GM12878 (cell line): ENCODE results near the gene SELENOH. TPM values are rescaled to one million over a fixed set of nuclear protein-coding genes. Genes with fewer than 3 reads are reported as not detected.

Experiments used
- ATAC-seq: fragments of 200-7000 bp; cut with Tn5 transposase; 3 replicates; pipeline ENCODE4 v1.9.1; 2020; ENCODE audit warnings: mild to moderate bottlenecking, moderate library complexity
- BruUV-seq: library from RNA; stranded (reverse); fragments of 400-500 nt; replicated peaks from 2 replicates; lab custom pipeline; 2021; lab: Mats Ljungman, UMichigan
- CTCF ChIA-PET: fragments of 300-600 bp; sonication (Branson Sonifier 250); formaldehyde crosslinking; extraction: SDS; loops from one replicate; lab custom pipeline; 2021; ENCODE audit warnings: inconsistent platforms; lab: Yijun Ruan, JAX
- POLR2A ChIA-PET: fragments of 350-600 bp; formaldehyde crosslinking; extraction: SDS; loops from one replicate; lab custom pipeline; 2021; ENCODE audit warnings: inconsistent platforms; lab: Charles Lee
- RAD21 ChIA-PET: fragments of 300-600 bp; sonication (Branson Sonifier 250); formaldehyde crosslinking; loops from one replicate; lab custom pipeline; 2023; ENCODE audit warnings: antibody characterized with exemption; ENCODE audit not compliant: unreplicated experiment; lab: Charles Lee
- SMC1A ChIA-PET: fragments of 300-600 bp; sonication (Branson Sonifier 250); formaldehyde crosslinking; loops from one replicate; lab custom pipeline; 2023; ENCODE audit not compliant: unreplicated experiment, uncharacterized antibody; lab: Charles Lee
- DNase-seq: peaks from one replicate; pipeline ENCODE4 v3.0.0-alpha.2; 2011; ENCODE audit warnings: low read depth, low spot score
- FAIRE-seq: peaks from 3 replicates; lab custom pipeline; 2011; peaks lifted over from hg19 to GRCh38; lab: Jason Lieb, UNC
- H2AFZ ChIP-seq: 2 replicates; pipeline ENCODE4 v1.6.0; 2011; ENCODE audit warnings: low read depth, low read length, control low read depth; ENCODE audit not compliant: control insufficient read depth
- H3K27ac ChIP-seq: 2 replicates; pipeline ENCODE4 v1.5.1; 2011; ENCODE audit warnings: control low read depth; ENCODE audit not compliant: control insufficient read depth, insufficient read depth
- H3K27me3 ChIP-seq, 2 experiments: replicated peaks in 1 of 2; 2 replicates each; pipeline versions ENCODE4 v1.6.0 to v1.6.1; 2011; ENCODE audit warnings: low read length in 1 of 2; ENCODE audit not compliant: control insufficient read depth in 2 of 2, insufficient read depth in 2 of 2
- H3K36me3 ChIP-seq, 2 experiments: 2 replicates each; pipeline ENCODE4 v1.5.1; 2011; ENCODE audit warnings: low read length in 1 of 2; ENCODE audit not compliant: control insufficient read depth in 2 of 2, insufficient read depth in 2 of 2
- H3K4me1 ChIP-seq: 2 replicates; pipeline ENCODE4 v1.6.1; 2011; ENCODE audit warnings: mild to moderate bottlenecking, low read length, moderate library complexity, mixed read lengths; ENCODE audit not compliant: control insufficient read depth, insufficient read depth
- H3K4me2 ChIP-seq: 2 replicates; pipeline ENCODE4 v1.6.0; 2011; ENCODE audit warnings: control low read depth; ENCODE audit not compliant: control insufficient read depth, insufficient read depth
- H3K4me3 ChIP-seq: fragments of 200-600 bp; sonication (generic); 2 replicates; pipeline ENCODE4 v1.5.1; 2016
- H3K79me2 ChIP-seq: 2 replicates; pipeline ENCODE4 v1.6.0; 2011; ENCODE audit warnings: low read length; ENCODE audit not compliant: control insufficient read depth, insufficient read depth
- H3K9ac ChIP-seq: 2 replicates; pipeline ENCODE4 v1.8.0; 2011; ENCODE audit warnings: low read length, control low read depth, mixed read lengths; ENCODE audit not compliant: control insufficient read depth, insufficient read depth
- H3K9me3 ChIP-seq: replicated peaks from 3 replicates; pipeline ENCODE4 v1.5.1; 2011; ENCODE audit warnings: mild to moderate bottlenecking, low read length; ENCODE audit not compliant: control insufficient read depth, insufficient read depth
- H4K20me1 ChIP-seq: 2 replicates; pipeline ENCODE4 v1.6.0; 2011; ENCODE audit not compliant: control insufficient read depth, insufficient read depth
- CREM ChIP-seq: IDR thresholded peaks from 2 replicates; pipeline ENCODE4 v1.6.1; 2014; ENCODE audit warnings: antibody characterized with exemption, low read depth
- EZH2 ChIP-seq: IDR thresholded peaks from 2 replicates; pipeline ENCODE4 v1.6.1; 2012; ENCODE audit warnings: low read depth, mild to moderate bottlenecking, control low read depth, inconsistent platforms, low read length, borderline replicate concordance; ENCODE audit not compliant: control insufficient read depth
- HSF1 ChIP-seq: fragments of 150-350 bp; IDR thresholded peaks from 2 replicates; pipeline ENCODE4 v1.6.1; 2014; ENCODE audit warnings: mild to moderate bottlenecking, low read depth, low read length
- IKZF2 ChIP-seq, 2 experiments: fragments of 450-650 bp; IDR thresholded peaks; 2 replicates each; pipeline ENCODE4 v1.6.1; 2017; ENCODE audit warnings: mild to moderate bottlenecking in 2 of 2, moderate library complexity in 2 of 2
- LARP7 ChIP-seq: fragments of 450-650 bp; IDR thresholded peaks from 2 replicates; pipeline ENCODE4 v1.6.1; 2017; ENCODE audit warnings: mild to moderate bottlenecking
- MTA3 ChIP-seq: IDR thresholded peaks from 2 replicates; pipeline ENCODE4 v1.6.1; 2012; ENCODE audit warnings: low read length, inconsistent platforms, borderline replicate concordance
- PAX8 ChIP-seq: fragments of 450-650 bp; IDR thresholded peaks from 2 replicates; pipeline ENCODE4 v1.6.1; 2017; ENCODE audit warnings: mild to moderate bottlenecking, moderate library complexity
- POLR2AphosphoS5 ChIP-seq: IDR thresholded peaks from 2 replicates; pipeline ENCODE4 v1.6.1; 2011; ENCODE audit warnings: mild to moderate bottlenecking, low read length, inconsistent platforms
- RAD21 ChIP-seq: IDR thresholded peaks from 2 replicates; pipeline ENCODE4 v1.6.1; 2011; ENCODE audit warnings: mild to moderate bottlenecking, low read depth, low read length, moderate library complexity; ENCODE audit not compliant: insufficient read depth
- RFX5 ChIP-seq: IDR thresholded peaks from 2 replicates; pipeline ENCODE4 v1.6.1; 2011; ENCODE audit warnings: low read depth, low read length, improper control_type of control experiment
- RUNX3 ChIP-seq: IDR thresholded peaks from 2 replicates; pipeline ENCODE4 v1.6.1; 2012; ENCODE audit warnings: low read length, inconsistent platforms
- SRF ChIP-seq, 2 experiments: IDR thresholded peaks; 2 replicates each; pipeline ENCODE4 v1.6.1; 2011; ENCODE audit warnings: low read depth in 2 of 2, low read length in 2 of 2, mild to moderate bottlenecking in 1 of 2, moderate library complexity in 1 of 2
- USF1 ChIP-seq: IDR thresholded peaks from 2 replicates; pipeline ENCODE4 v1.6.1; 2011; ENCODE audit warnings: borderline replicate concordance, low read depth, mild to moderate bottlenecking, moderate library complexity, mixed read lengths, low read length; ENCODE audit not compliant: insufficient read depth; ENCODE audit errors: extremely low read length
- WGBS: methylation state at CpG from one replicate; pipeline ENCODE4 v1.1.6; 2016; ENCODE audit warnings: low lambda C conversion rate; ENCODE audit not compliant: insufficient replicate concordance, insufficient coverage; ENCODE audit errors: missing lambda C conversion rate; 5-methylcytosine and 5-hydroxymethylcytosine counted together
- in situ Hi-C: fragments of 300-500 bp; cut with MboI; formaldehyde crosslinking; loops from 9 replicates; pipeline ENCODE4 v1.14.3; 2018; ENCODE audit warnings: mixed read lengths
- intact Hi-C: fragments of 100-400 bp; cut with micrococcal nuclease; formaldehyde crosslinking; loops from one replicate; pipeline ENCODE4 v1.14.2; 2022; ENCODE audit not compliant: unreplicated experiment
- polyA plus RNA-seq, 11 experiments: library from polyadenylated mRNA; depleted of rRNA in 4 of 11; unstranded in 6 of 11; stranded (reverse) in 5 of 11; fragments of >200 nt; fragmentation: Nextera tagmentation in 4 of 11; fragmentation: Illumina TruSeq in 1 of 11; extraction: Ambion mirVana in 4 of 11; extraction: Trizol in 1 of 11; gene quantifications; 1 replicate in 1 of 11; 2 replicates in 10 of 11; pipeline versions ENCODE4 v1.2.1 to v1.2.3, GENCODE V29; 2011 to 2016; ENCODE audit warnings: inconsistent platforms in 2 of 11, missing spikeins in 2 of 11, low read depth in 1 of 11
- total RNA-seq, 4 experiments: library from RNA; depleted of rRNA in 3 of 4; stranded (reverse); fragments of >200 nt in 3 of 4; fragmentation: Illumina TruSeq in 1 of 4; extraction: Trizol in 1 of 4; gene quantifications; 2 replicates each; pipeline versions ENCODE4 v1.2.1 to v1.2.3, GENCODE V29; 2013 to 2021
- TF ChIP-seq, protein P1 (sequence below): IDR thresholded peaks from 2 replicates; pipeline ENCODE4 v1.6.1; 2012; ENCODE audit warnings: mild to moderate bottlenecking, low read depth, low read length
- TF ChIP-seq, protein P2 (sequence below): IDR thresholded peaks from 2 replicates; pipeline ENCODE4 v1.6.1; 2012; ENCODE audit warnings: low read depth, low read length, improper control_type of control experiment

SELENOH gene
- total and polyA plus RNA-seq, 10 of the 15 experiments (the other 5 are each of a cell fraction or from before 2014, with no cell fraction given), result 20.3 to 458 (median 200) TPM

DNA sequence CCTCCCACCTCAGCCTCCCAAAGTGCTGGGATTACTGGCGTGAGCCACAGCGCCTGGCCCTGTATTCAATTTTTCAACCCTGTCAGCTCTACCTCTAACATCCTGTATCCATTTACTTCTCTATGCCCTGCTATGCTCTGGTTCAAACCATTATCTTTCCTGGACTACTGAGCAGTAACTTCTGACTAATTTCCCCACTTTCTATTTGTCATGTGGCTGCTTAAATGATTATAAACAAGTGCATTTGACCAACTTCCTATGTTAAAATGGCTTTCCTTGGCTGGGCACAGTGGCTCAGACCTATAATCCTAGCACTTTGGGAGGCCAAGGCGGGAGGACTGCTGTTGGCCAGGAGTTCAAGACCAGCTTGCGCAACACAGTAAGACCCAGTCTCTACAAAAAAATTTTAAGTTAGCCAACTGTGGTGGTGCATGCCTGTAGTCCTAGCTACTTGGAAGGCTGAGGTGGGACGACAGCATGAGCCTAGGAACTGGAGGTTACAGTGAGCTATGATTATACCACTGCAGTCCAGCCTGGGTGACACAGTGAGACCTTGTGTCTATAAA lies 31.4 kb upstream of the SELENOH start:
- no peak overlapping the region for H3K9ac ChIP-seq
- CTCF ChIA-PET, result interaction anchor here (1.1 to 3.1 kb wide), 6 partner anchors 31 to 814 kb away, joined by 3 to 22 read pairs (median 4); partner anchors contain the start of gene SELENOH
- H3K79me2 ChIP-seq, result peaks cover 48% of the 10 kb centered on the region
- no peak for DNase-seq
- no TSS peak for BruUV-seq
- H2AFZ ChIP-seq, result no peak overlapping the region
- in situ Hi-C loops, result no loop called here
- H3K4me2 ChIP-seq, result no peak overlapping the region
- intact Hi-C loops, result loop anchor here (5.0 kb wide), 1 partner anchor 143 kb away; the partner anchor contains the start of gene UBE2L6
- no peak overlapping the region for H3K4me3 ChIP-seq
- peaks cover 0 to 4% of the 10 kb centered on the region in 2 experiments; a peak in 1 of 4 replicates for H3K36me3 ChIP-seq
- 62% methylated on average over 5 of the region's 5 CpGs for WGBS
- POLR2A ChIA-PET, result interaction anchor here (0.6 to 1.2 kb wide), 5 partner anchors 11 to 92 kb away, joined by 3 to 6 read pairs (median 3); no protein-coding TSS in a partner anchor
- no peaks in the 10 kb centered on the region for H4K20me1 ChIP-seq
- no peak overlapping the region for H3K27ac ChIP-seq
- SMC1A ChIA-PET, result interaction anchor here (0.9 to 2.0 kb wide), 6 partner anchors 11 to 91 kb away, joined by 3 to 11 read pairs (median 4); no protein-coding TSS in a partner anchor
- peaks cover 4% of the 10 kb centered on the region for H3K4me1 ChIP-seq
- ATAC-seq, result no peak
- RAD21 ChIA-PET, result interaction anchor here (1.0 to 1.6 kb wide), 3 partner anchors 36 to 91 kb away, joined by 4 to 6 read pairs (median 4); no protein-coding TSS in a partner anchor
- no peak for FAIRE-seq
- H3K27me3 ChIP-seq, result no peaks in the 10 kb centered on the region
- no peaks in the 10 kb centered on the region for H3K9me3 ChIP-seq
- no peak for TF ChIP-seq EZH2
- TF ChIP-seq POLR2AphosphoS5, result no peak
- no peak for TF ChIP-seq RAD21
- TF ChIP-seq LARP7, result no peak
- no peak for TF ChIP-seq CREM
- peak; percentile 48; the same call in 1 of the 2 replicates for TF ChIP-seq RUNX3
- no peak for TF ChIP-seq SRF (IDR thresholded peaks at IDR 0.05; ENCODE audit: low read depth in 2 of 2, low read length in 2 of 2)
- no peak for TF ChIP-seq MTA3
- TF ChIP-seq USF1, result no peak
- TF ChIP-seq RFX5, result no peak
- no peak for TF ChIP-seq HSF1
- TF ChIP-seq, protein P1, sequence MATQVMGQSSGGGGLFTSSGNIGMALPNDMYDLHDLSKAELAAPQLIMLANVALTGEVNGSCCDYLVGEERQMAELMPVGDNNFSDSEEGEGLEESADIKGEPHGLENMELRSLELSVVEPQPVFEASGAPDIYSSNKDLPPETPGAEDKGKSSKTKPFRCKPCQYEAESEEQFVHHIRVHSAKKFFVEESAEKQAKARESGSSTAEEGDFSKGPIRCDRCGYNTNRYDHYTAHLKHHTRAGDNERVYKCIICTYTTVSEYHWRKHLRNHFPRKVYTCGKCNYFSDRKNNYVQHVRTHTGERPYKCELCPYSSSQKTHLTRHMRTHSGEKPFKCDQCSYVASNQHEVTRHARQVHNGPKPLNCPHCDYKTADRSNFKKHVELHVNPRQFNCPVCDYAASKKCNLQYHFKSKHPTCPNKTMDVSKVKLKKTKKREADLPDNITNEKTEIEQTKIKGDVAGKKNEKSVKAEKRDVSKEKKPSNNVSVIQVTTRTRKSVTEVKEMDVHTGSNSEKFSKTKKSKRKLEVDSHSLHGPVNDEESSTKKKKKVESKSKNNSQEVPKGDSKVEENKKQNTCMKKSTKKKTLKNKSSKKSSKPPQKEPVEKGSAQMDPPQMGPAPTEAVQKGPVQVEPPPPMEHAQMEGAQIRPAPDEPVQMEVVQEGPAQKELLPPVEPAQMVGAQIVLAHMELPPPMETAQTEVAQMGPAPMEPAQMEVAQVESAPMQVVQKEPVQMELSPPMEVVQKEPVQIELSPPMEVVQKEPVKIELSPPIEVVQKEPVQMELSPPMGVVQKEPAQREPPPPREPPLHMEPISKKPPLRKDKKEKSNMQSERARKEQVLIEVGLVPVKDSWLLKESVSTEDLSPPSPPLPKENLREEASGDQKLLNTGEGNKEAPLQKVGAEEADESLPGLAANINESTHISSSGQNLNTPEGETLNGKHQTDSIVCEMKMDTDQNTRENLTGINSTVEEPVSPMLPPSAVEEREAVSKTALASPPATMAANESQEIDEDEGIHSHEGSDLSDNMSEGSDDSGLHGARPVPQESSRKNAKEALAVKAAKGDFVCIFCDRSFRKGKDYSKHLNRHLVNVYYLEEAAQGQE, result no peak
- TF ChIP-seq IKZF2 (IDR thresholded peaks at IDR 0.05), result 0 out of 4 replicates have a peak, but pooled peaks of 1 of the 2 experiments have one; percentile 25
- TF ChIP-seq, protein P2, sequence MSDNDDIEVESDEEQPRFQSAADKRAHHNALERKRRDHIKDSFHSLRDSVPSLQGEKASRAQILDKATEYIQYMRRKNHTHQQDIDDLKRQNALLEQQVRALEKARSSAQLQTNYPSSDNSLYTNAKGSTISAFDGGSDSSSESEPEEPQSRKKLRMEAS, result no peak
- TF ChIP-seq PAX8, result no peak
